ENCODE measurements around the gene ARFRP1. TPM values are rescaled to one million over a fixed set of nuclear protein-coding genes. Genes with fewer than 3 reads are reported as not detected.

The ARFRP1 gene
- total and polyA plus RNA-seq, 2 of the 13 experiments (the other 11 are each of a cell fraction or from before 2014, with no cell fraction given): 32.0 to 51.1 TPM

DNA sequence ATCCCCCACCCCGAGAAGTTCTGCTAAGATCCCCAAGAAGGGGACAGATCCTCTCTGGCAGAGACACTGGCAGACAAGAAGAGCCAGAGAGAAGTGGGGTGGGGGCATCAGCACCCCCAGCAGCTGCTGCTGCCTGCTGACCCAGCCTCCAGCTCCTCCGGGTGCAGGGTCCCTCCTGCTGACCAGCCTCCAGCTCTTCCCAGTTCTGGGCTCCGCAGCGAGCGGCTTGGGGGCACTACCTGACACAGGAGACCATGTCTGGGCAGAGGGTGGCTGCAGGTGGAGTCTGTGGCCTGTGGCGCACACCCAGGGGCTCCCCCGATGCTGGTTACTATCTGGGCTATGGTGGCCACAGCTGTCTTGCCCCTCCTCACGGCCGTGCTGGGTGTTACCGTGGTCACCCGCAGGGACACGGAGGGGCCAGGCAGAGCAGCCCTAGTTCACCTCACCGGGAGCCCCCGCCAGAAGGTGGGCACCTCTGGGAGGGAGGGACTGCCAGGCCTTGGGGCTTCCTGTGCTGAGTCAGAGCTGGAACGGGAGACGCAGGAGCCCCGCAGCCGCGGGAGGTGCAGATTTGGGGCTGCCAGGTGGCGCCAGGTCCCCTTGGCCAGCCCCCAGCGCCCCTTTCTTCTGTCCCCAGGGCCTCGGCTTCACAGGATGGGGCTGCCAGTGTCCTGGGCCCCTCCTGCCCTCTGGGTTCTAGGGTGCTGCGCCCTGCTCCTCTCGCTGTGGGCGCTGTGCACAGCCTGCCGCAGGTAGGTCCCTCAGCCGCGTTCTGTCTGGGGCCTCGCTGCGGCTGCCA is 29.3 kb upstream of the ARFRP1 start (continued):
- TF ChIP-seq, protein P1, sequence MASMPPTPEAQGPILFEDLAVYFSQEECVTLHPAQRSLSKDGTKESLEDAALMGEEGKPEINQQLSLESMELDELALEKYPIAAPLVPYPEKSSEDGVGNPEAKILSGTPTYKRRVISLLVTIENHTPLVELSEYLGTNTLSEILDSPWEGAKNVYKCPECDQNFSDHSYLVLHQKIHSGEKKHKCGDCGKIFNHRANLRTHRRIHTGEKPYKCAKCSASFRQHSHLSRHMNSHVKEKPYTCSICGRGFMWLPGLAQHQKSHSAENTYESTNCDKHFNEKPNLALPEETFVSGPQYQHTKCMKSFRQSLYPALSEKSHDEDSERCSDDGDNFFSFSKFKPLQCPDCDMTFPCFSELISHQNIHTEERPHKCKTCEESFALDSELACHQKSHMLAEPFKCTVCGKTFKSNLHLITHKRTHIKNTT (CRISPR knock-in tag; IDR thresholded peaks at IDR 0.05): 0 out of 2 replicates have a peak, but pooled peaks have one; percentile 32
- TF ChIP-seq ZNF3 (CRISPR knock-in tag; IDR thresholded peaks at IDR 0.05) (no peak), NKX3-1 (CRISPR knock-in tag; IDR thresholded peaks at IDR 0.05) (no peak), WIZ (CRISPR knock-in tag; IDR thresholded peaks at IDR 0.05) (peak; percentile 2; the same call in 1 of the 2 replicates), ZNF83 (CRISPR knock-in tag; IDR thresholded peaks at IDR 0.05; ENCODE audit: borderline replicate concordance) (peak; percentile 87; the same call in 1 of the 2 replicates), ZNF468 (CRISPR knock-in tag; IDR thresholded peaks at IDR 0.05) (peak; percentile 44; the same call in 1 of the 2 replicates), FOXP1 (IDR thresholded peaks at IDR 0.05) (no peak), FOXP1 (CRISPR knock-in tag; IDR thresholded peaks at IDR 0.05) (no peak), NR2F1 (CRISPR knock-in tag; IDR thresholded peaks at IDR 0.05) (no peak), PCBP2 (optimal IDR thresholded peaks at IDR 0.05; ENCODE audit: low read depth, low read length, poor library complexity, severe bottlenecking) (no peak), GFI1 (CRISPR knock-in tag; IDR thresholded peaks at IDR 0.05; ENCODE audit: borderline replicate concordance) (no peak), ZBTB42 (CRISPR knock-in tag; IDR thresholded peaks at IDR 0.05) (0 out of 2 replicates have a peak, but pooled peaks have one; percentile 54), EHMT2 (IDR thresholded peaks at IDR 0.05; ENCODE audit: borderline replicate concordance, low read depth, low read length) (no peak), IKZF1 (IDR thresholded peaks at IDR 0.05) (no peak), YEATS4 (CRISPR knock-in tag; IDR thresholded peaks at IDR 0.05; ENCODE audit: borderline replicate concordance) (no peak), ZNF773 (CRISPR knock-in tag; IDR thresholded peaks at IDR 0.05; ENCODE audit: borderline replicate concordance) (0 out of 2 replicates have a peak, but pooled peaks have one; percentile 40), ZSCAN5A (CRISPR knock-in tag; IDR thresholded peaks at IDR 0.05; ENCODE audit: borderline replicate concordance) (no peak), SETDB1 (CRISPR knock-in tag; IDR thresholded peaks at IDR 0.05; ENCODE audit: borderline replicate concordance) (no peak), ZFX (CRISPR knock-in tag; IDR thresholded peaks at IDR 0.05; ENCODE audit: low read depth) (no peak), ATF2 (CRISPR knock-in tag; IDR thresholded peaks at IDR 0.05) (0 out of 2 replicates have a peak, but pooled peaks have one; percentile 17), ZZZ3 (CRISPR knock-in tag; IDR thresholded peaks at IDR 0.05; ENCODE audit: borderline replicate concordance) (no peak; the same call in 1 of the 2 replicates)
- TF ChIP-seq, protein P2, sequence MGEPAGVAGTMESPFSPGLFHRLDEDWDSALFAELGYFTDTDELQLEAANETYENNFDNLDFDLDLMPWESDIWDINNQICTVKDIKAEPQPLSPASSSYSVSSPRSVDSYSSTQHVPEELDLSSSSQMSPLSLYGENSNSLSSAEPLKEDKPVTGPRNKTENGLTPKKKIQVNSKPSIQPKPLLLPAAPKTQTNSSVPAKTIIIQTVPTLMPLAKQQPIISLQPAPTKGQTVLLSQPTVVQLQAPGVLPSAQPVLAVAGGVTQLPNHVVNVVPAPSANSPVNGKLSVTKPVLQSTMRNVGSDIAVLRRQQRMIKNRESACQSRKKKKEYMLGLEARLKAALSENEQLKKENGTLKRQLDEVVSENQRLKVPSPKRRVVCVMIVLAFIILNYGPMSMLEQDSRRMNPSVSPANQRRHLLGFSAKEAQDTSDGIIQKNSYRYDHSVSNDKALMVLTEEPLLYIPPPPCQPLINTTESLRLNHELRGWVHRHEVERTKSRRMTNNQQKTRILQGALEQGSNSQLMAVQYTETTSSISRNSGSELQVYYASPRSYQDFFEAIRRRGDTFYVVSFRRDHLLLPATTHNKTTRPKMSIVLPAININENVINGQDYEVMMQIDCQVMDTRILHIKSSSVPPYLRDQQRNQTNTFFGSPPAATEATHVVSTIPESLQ (CRISPR knock-in tag; conservative IDR thresholded peaks at IDR 0.05): no peak
